ENCODE data around the gene CNN2.

CNN2 gene

GRCh38 chr19:1026783-1027649 lies 608 bp downstream of the CNN2 start:
- DNase-seq (ENCODE audit: low read depth in 1 of 2, low spot score in 1 of 2) = no peak

GRCh38 chr19:1027650-1028061 lies 1.2 kb downstream of the CNN2 start:
- no peak for DNase-seq (ENCODE audit: low read depth in 1 of 2, low spot score in 1 of 2)

- DNase-seq (ENCODE audit: low read depth in 1 of 2, low spot score in 1 of 2) = peak in 1 of 2 donors; percentile 38
Measured at GRCh38 chr19:1028062-1028926, 1.9 kb downstream of the CNN2 start.

GRCh38 chr19:1032264-1032867 lies 6.0 kb downstream of the CNN2 start:
- DNase-seq (ENCODE audit: low read depth in 1 of 2, low spot score in 1 of 2) = no peak

GRCh38 chr19:1035998-1036621 lies 9.7 kb downstream of the CNN2 start:
- no peak for DNase-seq (ENCODE audit: low read depth in 1 of 2, low spot score in 1 of 2)

GRCh38 chr19:1037621-1038064 lies 11.2 kb downstream of the CNN2 start:
- no peak for DNase-seq (ENCODE audit: low read depth in 1 of 2, low spot score in 1 of 2)

- DNase-seq (ENCODE audit: low read depth in 1 of 2, low spot score in 1 of 2) = no peak
Measured at GRCh38 chr19:1038978-1039645, 12.7 kb downstream of the CNN2 start.

- peak; percentile 98 to 100 for DNase-seq (ENCODE audit: low read depth in 1 of 2, low spot score in 1 of 2)
Measured at GRCh38 chr19:1039646-1040475, 13.5 kb downstream of the CNN2 start, which contains the start of gene ABCA7. TSS of gene ABCA7 (plus strand) at chr19:1040107. CDS start at chr19:1041362, 1,255 bp downstream.

- DNase-seq (ENCODE audit: low read depth in 1 of 2, low spot score in 1 of 2) = peak; percentile 77 to 80
Measured at GRCh38 chr19:1040476-1041271, 14.3 kb downstream of the CNN2 start.

GRCh38 chr19:1041272-1041834 lies 14.9 kb downstream of the CNN2 start:
- DNase-seq (ENCODE audit: low read depth in 1 of 2, low spot score in 1 of 2) = no peak

GRCh38 chr19:1041835-1042685 lies 15.7 kb downstream of the CNN2 start:
- DNase-seq (ENCODE audit: low read depth in 1 of 2, low spot score in 1 of 2) = no peak

GRCh38 chr19:1042689-1043511 lies 16.5 kb downstream of the CNN2 start:
- DNase-seq (ENCODE audit: low read depth in 1 of 2, low spot score in 1 of 2) = no peak

GRCh38 chr19:1045247-1045603 lies 18.8 kb downstream of the CNN2 start:
- no peak for DNase-seq (ENCODE audit: low read depth in 1 of 2, low spot score in 1 of 2)

- no peak for DNase-seq (ENCODE audit: low read depth in 1 of 2, low spot score in 1 of 2)
Measured at GRCh38 chr19:1046117-1046626, 19.8 kb downstream of the CNN2 start.

GRCh38 chr19:1046836-1047695 lies 20.7 kb downstream of the CNN2 start:
- no peak for DNase-seq (ENCODE audit: low read depth in 1 of 2, low spot score in 1 of 2)

Measured in stimulated activated CD4-positive, alpha-beta T cell treated with anti-CD3 and anti-CD28 coated beads, Interleukin-15, amount 100 ng/mL, for 1 hour (primary cell).